Stimulated activated effector memory CD8-positive, alpha-beta T cell treated with anti-CD3 and anti-CD28 coated beads, Interleukin-12 subunit alpha, Interleukin-12 subunit beta, amount 100 ng/mL, for 72 hours (primary cell): ENCODE results near the gene CACNA2D4.
A peak's percentile ranks its signal among the peaks of the same experiment; 100 is the strongest.

ENCODE experiments used
- ATAC-seq: fragments of 150-1000 bp; cut with Tn5 transposase; 2 replicates; pipeline ENCODE4 v1.10.0; 2021
- DNase-seq, 2 donors: peaks; one replicate each; pipeline ENCODE4 v3.0.0; 2021 to 2022; ENCODE audit warnings: low spot score in 2 of 2
- H3K27ac Mint-ChIP-seq: one replicate; pipeline ENCODE4 v1.8.0; 2022; ENCODE audit warnings: mild to moderate bottlenecking, mixed read lengths
- H3K36me3 Mint-ChIP-seq: one replicate; pipeline ENCODE4 v1.8.0; 2022; ENCODE audit warnings: mild to moderate bottlenecking, mixed read lengths
- H3K4me1 Mint-ChIP-seq: one replicate; pipeline ENCODE4 v1.8.0; 2022; ENCODE audit warnings: mixed read lengths
- H3K4me3 Mint-ChIP-seq: one replicate; pipeline ENCODE4 v1.8.0; 2022; ENCODE audit warnings: mild to moderate bottlenecking, mixed read lengths
- H3K9me3 Mint-ChIP-seq: one replicate; pipeline ENCODE4 v1.8.0; 2022; ENCODE audit warnings: mixed read lengths

Gene CACNA2D4

GRCh38 chr12:1876086-1876485, 42.4 kb downstream of the CACNA2D4 start:
- no peaks in the 10 kb centered on the region for H3K36me3 Mint-ChIP-seq
- no peaks in the 10 kb centered on the region for H3K9me3 Mint-ChIP-seq
- H3K4me1 Mint-ChIP-seq, result no peaks in the 10 kb centered on the region
- no peak for ATAC-seq
- no peak overlapping the region for H3K27ac Mint-ChIP-seq
- no peak for DNase-seq
- H3K4me3 Mint-ChIP-seq, result no peak overlapping the region

DNA sequence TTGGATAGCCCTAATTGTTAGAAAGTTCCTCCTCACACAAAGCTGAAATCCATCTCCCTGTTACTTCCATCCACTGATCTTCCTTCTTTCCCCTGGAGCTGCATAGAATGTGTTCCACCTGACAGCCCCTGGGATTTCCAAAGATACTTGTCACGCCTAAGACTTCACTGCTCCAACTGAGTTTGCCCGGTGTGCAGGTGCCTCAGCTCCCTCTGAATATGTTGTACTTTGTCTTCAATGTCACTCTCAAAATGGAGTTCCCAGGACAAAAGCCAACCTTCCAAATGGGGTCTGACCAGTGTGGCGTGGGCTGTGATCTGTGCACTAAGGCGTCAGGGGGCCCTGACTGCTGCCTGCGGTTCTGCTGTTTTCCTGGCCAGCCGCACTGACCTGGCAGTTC, 42.8 kb downstream of the CACNA2D4 start:
- no peak overlapping the region for H3K27ac Mint-ChIP-seq
- H3K9me3 Mint-ChIP-seq, result no peaks in the 10 kb centered on the region
- H3K36me3 Mint-ChIP-seq, result no peaks in the 10 kb centered on the region
- H3K4me1 Mint-ChIP-seq, result no peaks in the 10 kb centered on the region
- DNase-seq (peak in 1 of 2 donors; percentile 38), ATAC-seq (no peak)
- H3K4me3 Mint-ChIP-seq, result no peak overlapping the region

- ATAC-seq (no peak), DNase-seq (peak in 1 of 2 donors; percentile 23)
- Mint-ChIP-seq H3K9me3 (no peaks in the 10 kb centered on the region), H3K27ac (no peak overlapping the region), H3K4me3 (no peak overlapping the region), H3K4me1 (no peaks in the 10 kb centered on the region), H3K36me3 (no peaks in the 10 kb centered on the region)
These were observed 44.6 kb downstream of the CACNA2D4 start for GRCh38 chr12:1873531-1874510.

DNA sequence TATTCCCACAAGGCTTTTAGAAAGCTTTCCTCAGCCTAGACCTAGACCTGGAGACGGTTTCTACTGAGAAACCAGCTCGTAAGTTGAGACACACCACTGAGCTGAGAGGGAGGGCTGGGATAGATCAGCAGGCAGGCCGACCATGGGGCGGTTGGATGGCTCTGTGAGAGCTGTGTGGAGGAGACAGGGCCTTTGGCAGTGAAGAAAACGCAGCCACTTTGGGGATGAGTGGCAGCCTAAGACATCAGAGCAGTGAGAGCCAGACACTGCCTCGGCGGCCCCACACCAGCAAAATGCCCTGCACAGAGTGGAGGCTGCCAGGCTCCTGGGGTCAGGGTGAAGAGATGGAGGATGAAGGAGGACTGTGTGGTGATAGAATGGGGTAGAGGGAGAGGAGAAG, 46.0 kb downstream of the CACNA2D4 start:
- H3K4me3 Mint-ChIP-seq, result no peak overlapping the region
- no peaks in the 10 kb centered on the region for H3K9me3 Mint-ChIP-seq
- no peaks in the 10 kb centered on the region for H3K4me1 Mint-ChIP-seq
- DNase-seq (peak in 1 of 2 donors; percentile 12), ATAC-seq (no peak)
- H3K36me3 Mint-ChIP-seq, result no peaks in the 10 kb centered on the region
- H3K27ac Mint-ChIP-seq, result peak overlapping the region; percentile 57

GRCh38 chr12:1872001-1872400, 46.5 kb downstream of the CACNA2D4 start:
- DNase-seq, result peak in 1 of 2 donors; percentile 17
- no peak for ATAC-seq
- H3K4me1 Mint-ChIP-seq, result no peaks in the 10 kb centered on the region

DNA sequence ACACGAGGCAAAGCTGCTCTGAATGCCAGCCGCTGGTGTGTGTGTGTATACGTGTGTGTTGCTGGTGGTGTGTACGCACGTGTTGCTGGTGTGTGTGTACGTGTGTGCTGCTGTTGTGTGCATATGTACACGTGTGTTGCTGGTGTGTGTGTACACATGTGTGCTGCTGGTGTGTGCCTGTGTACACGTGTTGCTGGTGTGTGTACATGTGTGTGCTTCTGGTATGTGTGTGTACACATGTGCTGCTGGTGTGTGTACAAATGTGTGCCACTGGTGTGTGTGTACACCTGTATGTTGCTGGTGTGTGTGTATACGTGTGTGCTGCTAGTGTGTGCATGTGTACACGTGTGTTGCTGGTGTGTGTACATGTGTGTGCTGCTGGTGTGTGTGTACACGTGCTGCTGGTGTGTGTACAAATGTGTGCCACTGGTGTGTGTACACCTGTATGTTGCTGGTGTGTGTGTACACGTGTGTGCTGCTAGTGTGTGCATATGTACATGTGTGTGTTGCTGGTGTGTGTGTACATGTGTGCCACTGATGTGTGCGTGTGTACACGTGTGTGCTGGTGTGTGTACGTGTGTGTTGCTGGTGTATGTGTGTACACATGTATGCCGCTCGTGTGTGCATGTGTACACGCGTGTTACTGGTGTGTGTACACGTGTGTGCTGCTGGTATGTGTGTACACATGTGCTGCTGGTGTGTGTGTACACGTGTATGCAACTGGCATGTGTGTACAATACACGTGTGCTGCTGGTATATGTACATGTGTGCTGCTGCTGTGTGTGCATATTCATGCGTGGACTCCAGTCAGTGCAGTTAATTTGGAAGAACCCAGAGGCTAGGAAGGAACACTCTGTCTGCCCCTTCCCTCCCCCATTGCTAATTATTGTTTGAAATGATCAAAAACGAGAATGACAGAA, 47.2 kb downstream of the CACNA2D4 start:
- Mint-ChIP-seq H3K4me3 (no peak overlapping the region), H3K4me1 (no peaks in the 10 kb centered on the region), H3K27ac (no peak overlapping the region), H3K9me3 (no peaks in the 10 kb centered on the region), H3K36me3 (no peaks in the 10 kb centered on the region)
- no peak for ATAC-seq
- no peak for DNase-seq

More at GRCh38 chr12:1872001-1872400, 46.5 kb downstream of the CACNA2D4 start:
- H3K9me3 Mint-ChIP-seq, result no peaks in the 10 kb centered on the region
- no peak overlapping the region for H3K4me3 Mint-ChIP-seq
- no peaks in the 10 kb centered on the region for H3K36me3 Mint-ChIP-seq
- no peak overlapping the region for H3K27ac Mint-ChIP-seq

DNA sequence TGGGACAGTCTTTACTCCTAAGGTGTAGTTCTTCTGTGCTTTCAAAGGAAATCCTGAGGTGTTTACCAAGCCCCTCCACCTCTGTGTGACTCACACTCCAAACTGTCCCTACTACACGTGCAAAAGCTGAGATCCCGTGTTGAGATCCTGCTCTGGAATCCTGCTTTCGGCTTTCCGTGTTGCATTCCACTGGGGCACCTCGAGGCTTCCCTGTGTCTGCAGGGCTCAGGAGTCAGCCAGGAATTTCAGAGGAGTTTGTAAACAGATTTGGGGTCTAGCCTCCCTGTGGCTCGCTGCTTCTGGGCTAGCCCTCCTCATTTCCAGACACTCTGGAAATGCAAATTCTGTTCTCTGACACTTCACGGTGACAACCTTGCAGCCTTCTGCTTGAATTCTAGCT, 48.4 kb downstream of the CACNA2D4 start:
- ATAC-seq (no peak), DNase-seq (no peak)
- H3K27ac Mint-ChIP-seq, result no peak overlapping the region
- H3K4me3 Mint-ChIP-seq, result no peak overlapping the region
- H3K9me3 Mint-ChIP-seq, result no peaks in the 10 kb centered on the region
- no peaks in the 10 kb centered on the region for H3K36me3 Mint-ChIP-seq
- no peaks in the 10 kb centered on the region for H3K4me1 Mint-ChIP-seq

DNA sequence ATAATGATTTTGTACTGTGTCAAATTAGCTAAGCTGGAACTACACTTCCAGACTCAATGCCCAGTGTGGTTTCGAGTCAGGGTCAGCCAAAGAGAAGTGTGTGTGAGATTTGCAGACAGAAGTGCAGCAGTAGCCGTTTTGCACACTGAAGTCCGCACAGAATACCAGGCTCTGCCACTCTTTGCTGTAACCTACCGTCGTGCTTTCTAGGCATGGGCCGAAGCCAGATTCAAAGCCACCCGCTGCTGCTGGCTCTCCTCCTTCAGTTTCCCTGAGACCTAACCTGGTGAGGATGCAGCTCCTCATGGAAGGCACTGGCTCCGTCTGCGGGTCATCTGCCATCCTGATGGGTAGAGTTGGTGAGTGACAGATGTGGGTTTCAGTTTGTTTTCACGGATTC, 49.3 kb downstream of the CACNA2D4 start:
- DNase-seq (no peak), ATAC-seq (no peak)
- H3K4me1 Mint-ChIP-seq, result no peaks in the 10 kb centered on the region
- no peaks in the 10 kb centered on the region for H3K36me3 Mint-ChIP-seq
- H3K9me3 Mint-ChIP-seq, result no peaks in the 10 kb centered on the region
- H3K4me3 Mint-ChIP-seq, result no peak overlapping the region
- H3K27ac Mint-ChIP-seq, result no peak overlapping the region

GRCh38 chr12:1865284-1865866, 53.1 kb downstream of the CACNA2D4 start:
- no peak overlapping the region for H3K4me3 Mint-ChIP-seq
- no peak for ATAC-seq
- no peak for DNase-seq
- no peaks in the 10 kb centered on the region for H3K4me1 Mint-ChIP-seq
- no peak overlapping the region for H3K27ac Mint-ChIP-seq
- H3K9me3 Mint-ChIP-seq, result no peaks in the 10 kb centered on the region
- H3K36me3 Mint-ChIP-seq, result no peaks in the 10 kb centered on the region

- H3K4me3 Mint-ChIP-seq, result no peak overlapping the region
- no peak overlapping the region for H3K27ac Mint-ChIP-seq
- no peaks in the 10 kb centered on the region for H3K4me1 Mint-ChIP-seq
- no peak for DNase-seq
- H3K9me3 Mint-ChIP-seq, result no peaks in the 10 kb centered on the region
- ATAC-seq, result no peak
- no peaks in the 10 kb centered on the region for H3K36me3 Mint-ChIP-seq
These were observed 53.6 kb downstream of the CACNA2D4 start for GRCh38 chr12:1864867-1865266.

DNA sequence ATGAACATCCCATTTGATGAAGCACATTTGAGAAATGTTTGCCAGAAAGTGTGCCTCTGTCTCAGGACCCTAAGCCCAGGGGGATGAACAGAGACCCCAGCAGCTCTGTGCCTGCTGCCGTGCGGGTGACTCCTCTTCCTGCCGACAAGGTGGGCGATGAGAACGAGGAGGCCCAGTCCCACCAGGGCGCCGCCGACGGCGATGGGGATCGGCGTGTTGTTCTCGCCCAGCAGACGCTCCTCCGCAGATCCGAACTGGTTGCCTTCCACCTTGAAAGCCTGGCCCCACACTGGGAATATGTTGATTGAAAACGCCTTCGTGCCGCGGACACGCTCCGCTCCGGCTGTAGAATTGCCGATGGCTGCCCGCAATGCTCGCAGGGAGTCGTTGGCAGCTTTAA, 54.0 kb downstream of the CACNA2D4 start:
- no peak for DNase-seq
- no peaks in the 10 kb centered on the region for H3K36me3 Mint-ChIP-seq
- H3K4me3 Mint-ChIP-seq, result no peak overlapping the region
- no peaks in the 10 kb centered on the region for H3K4me1 Mint-ChIP-seq
- no peaks in the 10 kb centered on the region for H3K9me3 Mint-ChIP-seq
- ATAC-seq, result no peak
- H3K27ac Mint-ChIP-seq, result no peak overlapping the region

GRCh38 chr12:1863823-1864222, 54.6 kb downstream of the CACNA2D4 start:
- Mint-ChIP-seq H3K36me3 (no peaks in the 10 kb centered on the region), H3K4me3 (no peak overlapping the region), H3K4me1 (no peaks in the 10 kb centered on the region), H3K9me3 (no peaks in the 10 kb centered on the region), H3K27ac (no peak overlapping the region)
- ATAC-seq, result no peak
- DNase-seq, result no peak

GRCh38 chr12:1862973-1863372, 55.5 kb downstream of the CACNA2D4 start:
- no peak overlapping the region for H3K4me3 Mint-ChIP-seq
- ATAC-seq (no peak), DNase-seq (no peak)
- no peaks in the 10 kb centered on the region for H3K4me1 Mint-ChIP-seq
- H3K27ac Mint-ChIP-seq, result no peak overlapping the region
- H3K36me3 Mint-ChIP-seq, result no peaks in the 10 kb centered on the region
- no peaks in the 10 kb centered on the region for H3K9me3 Mint-ChIP-seq

DNA sequence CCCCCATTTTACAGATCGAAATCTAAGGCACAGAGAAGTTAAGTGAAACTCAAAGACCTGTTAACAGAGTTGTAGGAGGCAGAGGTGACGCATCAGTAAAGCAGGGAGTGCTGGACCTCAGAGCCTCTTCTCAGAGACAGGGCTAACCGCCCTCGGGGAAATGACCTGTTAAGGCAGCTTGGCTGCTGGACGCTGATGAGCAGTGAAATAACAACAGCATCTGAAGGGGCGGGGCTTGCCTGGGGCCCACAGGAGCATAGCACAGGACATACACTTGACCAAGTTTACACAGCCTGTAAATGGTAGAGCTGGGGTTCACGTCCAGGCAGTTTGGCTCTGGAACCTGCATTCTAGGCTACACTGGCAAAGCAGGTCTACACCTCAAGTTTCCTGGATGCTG, 58.8 kb downstream of the CACNA2D4 start:
- peaks cover 7% of the 10 kb centered on the region for H3K4me1 Mint-ChIP-seq
- no peaks in the 10 kb centered on the region for H3K36me3 Mint-ChIP-seq
- no peak overlapping the region for H3K4me3 Mint-ChIP-seq
- ATAC-seq, result no peak
- H3K27ac Mint-ChIP-seq, result no peak overlapping the region
- no peaks in the 10 kb centered on the region for H3K9me3 Mint-ChIP-seq
- DNase-seq, result no peak

DNA sequence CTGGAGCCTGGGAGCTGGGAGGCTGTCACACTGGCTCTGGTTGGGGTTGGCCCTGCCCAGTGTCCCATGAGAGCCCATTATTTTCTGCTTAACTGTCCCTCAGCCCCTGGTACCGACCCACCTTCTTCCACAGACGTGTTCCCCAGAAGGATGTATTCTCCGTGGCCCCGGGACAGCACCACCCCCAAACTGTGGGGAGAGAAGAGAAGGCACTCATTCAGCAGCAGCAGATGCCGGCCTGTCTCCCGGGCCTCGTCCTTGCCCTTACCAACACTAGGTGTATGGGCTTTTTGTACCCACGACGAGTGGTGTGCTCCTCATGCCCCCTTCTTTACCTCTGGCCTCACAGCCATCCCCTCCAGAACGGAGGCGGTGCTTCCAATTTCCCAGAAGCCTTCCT, 60.0 kb downstream of the CACNA2D4 start:
- H3K9me3 Mint-ChIP-seq, result no peaks in the 10 kb centered on the region
- H3K4me3 Mint-ChIP-seq, result no peak overlapping the region
- ATAC-seq (no peak), DNase-seq (no peak)
- no peak overlapping the region for H3K27ac Mint-ChIP-seq
- no peaks in the 10 kb centered on the region for H3K36me3 Mint-ChIP-seq
- H3K4me1 Mint-ChIP-seq, result peaks cover 7% of the 10 kb centered on the region
